AG09309 (cell line): ENCODE data around the gene CCDC187.

Experiments
- DNase-seq: peaks from one replicate; pipeline ENCODE4 v3.0.0-alpha.2; 2010; ENCODE audit warnings: low read depth
- H3K4me3 ChIP-seq: 2 replicates; pipeline ENCODE4 v1.5.1; 2011; ENCODE audit warnings: mild to moderate bottlenecking, low read depth, low read length, moderate library complexity; ENCODE audit not compliant: control insufficient read depth
- CTCF ChIP-seq: IDR thresholded peaks from 2 replicates; pipeline ENCODE4 v1.5.1; 2011; ENCODE audit warnings: mild to moderate bottlenecking, low read depth, low read length, inconsistent platforms; ENCODE audit not compliant: insufficient read depth, control insufficient read depth; ENCODE audit errors: missing control alignments

The CCDC187 gene

GRCh38 chr9:136260521-136260920 lies 43.4 kb downstream of the CCDC187 start:
- H3K4me3 ChIP-seq = no peak overlapping the region
- no peak for TF ChIP-seq CTCF
- no peak for DNase-seq

GRCh38 chr9:136259836-136260235 lies 44.1 kb downstream of the CCDC187 start:
- H3K4me3 ChIP-seq = no peak overlapping the region

GRCh38 chr9:136259517-136259813 lies 44.4 kb downstream of the CCDC187 start:
- DNase-seq = no peak
- TF ChIP-seq CTCF = no peak
- no peak overlapping the region for H3K4me3 ChIP-seq

More at GRCh38 chr9:136259836-136260235, 44.1 kb downstream of the CCDC187 start:
- no peak for DNase-seq
- no peak for TF ChIP-seq CTCF

GRCh38 chr9:136258786-136259516 lies 44.9 kb downstream of the CCDC187 start:
- TF ChIP-seq CTCF = no peak
- H3K4me3 ChIP-seq = no peak overlapping the region
- no peak for DNase-seq

GRCh38 chr9:136258299-136258625 lies 45.6 kb downstream of the CCDC187 start:
- no peak overlapping the region for H3K4me3 ChIP-seq
- no peak for TF ChIP-seq CTCF
- no peak for DNase-seq

GRCh38 chr9:136257381-136258298 lies 46.3 kb downstream of the CCDC187 start:
- no peak for TF ChIP-seq CTCF
- no peak for DNase-seq
- no peak overlapping the region for H3K4me3 ChIP-seq
